ENCODE results near the gene GABRR3. TPM values are rescaled to one million over a fixed set of nuclear protein-coding genes. Genes with fewer than 3 reads are reported as not detected.
A peak's percentile ranks its signal among the peaks of the same experiment; 100 is the strongest.

Gene GABRR3
- total RNA-seq, 1 donor from 2014 or later, result not detected

- no peak for DNase-seq (ENCODE audit: low read depth in 2 of 2)
These were observed 77.4 kb downstream of the GABRR3 start for GRCh38 chr3:97957617-97958311.

- no peak for DNase-seq (ENCODE audit: low read depth in 2 of 2)
These were observed 79.1 kb downstream of the GABRR3 start for GRCh38 chr3:97956051-97956450.

- no peak for DNase-seq (ENCODE audit: low read depth in 2 of 2)
These were observed 80.8 kb downstream of the GABRR3 start for GRCh38 chr3:97954228-97954827.

- no peak for DNase-seq (ENCODE audit: low read depth in 2 of 2)
These were observed 82.2 kb downstream of the GABRR3 start for GRCh38 chr3:97952872-97953271.

GRCh38 chr3:97952280-97952679 lies 82.8 kb downstream of the GABRR3 start:
- DNase-seq (ENCODE audit: low read depth in 2 of 2), result no peak

- no peak for DNase-seq (ENCODE audit: low read depth in 2 of 2)
These were observed 84.8 kb downstream of the GABRR3 start for GRCh38 chr3:97950360-97950759.

GRCh38 chr3:97949743-97950142 lies 85.4 kb downstream of the GABRR3 start:
- DNase-seq (ENCODE audit: low read depth in 2 of 2), result no peak

- DNase-seq (ENCODE audit: low read depth in 2 of 2), result no peak
These were observed 86.0 kb downstream of the GABRR3 start for GRCh38 chr3:97949110-97949485.

GRCh38 chr3:97948351-97949109 lies 86.6 kb downstream of the GABRR3 start:
- DNase-seq (ENCODE audit: low read depth in 2 of 2), result no peak

- DNase-seq (ENCODE audit: low read depth in 2 of 2), result no peak
These were observed 92.1 kb downstream of the GABRR3 start for GRCh38 chr3:97942801-97943546.

GRCh38 chr3:97940034-97940433 lies 95.1 kb downstream of the GABRR3 start:
- peak in 1 of 2 donors; percentile 13 for DNase-seq (ENCODE audit: low read depth in 2 of 2)

GRCh38 chr3:97939401-97939800 lies 95.7 kb downstream of the GABRR3 start:
- DNase-seq (ENCODE audit: low read depth in 2 of 2), result no peak

GRCh38 chr3:97938444-97938843 lies 96.7 kb downstream of the GABRR3 start:
- no peak for DNase-seq (ENCODE audit: low read depth in 2 of 2)

- DNase-seq (ENCODE audit: low read depth in 2 of 2), result no peak
These were observed 97.9 kb downstream of the GABRR3 start for GRCh38 chr3:97937205-97937604.

- DNase-seq (ENCODE audit: low read depth in 2 of 2), result no peak
These were observed 99.3 kb downstream of the GABRR3 start for GRCh38 chr3:97935842-97936241.

Other genes with a start within 250 kb of the GABRR3 start
- gene CRYBG3, start 213.3 kb downstream of the GABRR3 start, total RNA-seq, result 15.4 and 17.3 TPM in 2 replicates
- 28.6 and 29.0 TPM in 2 replicates for gene RIOX2, start 62.9 kb downstream of the GABRR3 start, total RNA-seq
- not detected in 2 replicates for gene OR5AC2, start 51.9 kb upstream of the GABRR3 start, total RNA-seq
- not detected in 2 replicates for gene OR5H1, start 95.4 kb upstream of the GABRR3 start, total RNA-seq
- gene OR5H14, start 112.2 kb upstream of the GABRR3 start, total RNA-seq, result not detected in 2 replicates
- gene OR5H15, start 131.4 kb upstream of the GABRR3 start, total RNA-seq, result not detected in 2 replicates
- not detected in 2 replicates for gene OR5H6, start 228.9 kb upstream of the GABRR3 start, total RNA-seq
- not detected in 2 replicates for gene OR5H2, start 247.2 kb upstream of the GABRR3 start, total RNA-seq

Data from dermis microvascular lymphatic vessel endothelial cell (primary cell).